ENCODE results near the gene NUDT14.

DNA sequence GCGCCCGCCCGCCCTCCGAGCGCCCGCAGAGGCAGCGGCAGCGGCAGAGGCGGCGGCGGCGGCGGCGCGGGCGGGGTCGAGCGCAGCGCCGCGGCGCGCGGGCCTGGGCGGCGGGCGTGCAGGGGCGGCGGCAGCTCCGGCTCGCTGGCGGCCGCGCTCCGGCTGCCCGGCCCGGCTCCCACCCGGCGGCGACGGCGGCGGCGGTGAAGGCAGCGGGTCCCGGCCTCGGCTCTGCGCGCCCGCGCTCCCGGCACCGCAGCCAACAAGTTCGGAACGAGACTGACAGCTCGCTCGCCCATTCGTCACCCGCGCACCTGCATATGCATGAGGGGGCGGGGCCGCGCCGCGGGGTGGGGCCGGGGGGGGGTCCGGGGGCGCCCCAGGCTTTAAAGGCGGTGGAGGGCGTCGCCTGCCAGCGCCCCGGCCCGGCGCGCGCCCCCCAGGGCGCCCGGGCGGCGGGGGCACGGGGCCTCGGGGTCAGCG, 12.6 kb downstream of the NUDT14 start, which contains the start of gene JAG2:
- no peak for TF ChIP-seq CTCF (IDR thresholded peaks at IDR 0.05)
- no peak for TF ChIP-seq ZFX (IDR thresholded peaks at IDR 0.05; ENCODE audit: borderline replicate concordance)

Measured in 22Rv1 (cell line).